Loucy (cell line): ENCODE data around the gene IRF2BPL.

Experiments used
- H2AFZ ChIP-seq: fragments of 200-600 bp; sonication (generic); 2 replicates; pipeline ENCODE4 v1.6.0; 2016; ENCODE audit warnings: antibody characterized with exemption, mild to moderate bottlenecking, low read length, moderate library complexity
- H3F3A ChIP-seq: fragments of 200-600 bp; 2 replicates; pipeline ENCODE4 v1.6.0; 2016; ENCODE audit warnings: antibody characterized with exemption, low read depth, mild to moderate bottlenecking
- H3K27me3 ChIP-seq: fragments of 200-600 bp; sonication (generic); 2 replicates; pipeline ENCODE4 v1.6.1; 2014; ENCODE audit warnings: low read length, mild to moderate bottlenecking; ENCODE audit not compliant: insufficient read depth, poor library complexity, severe bottlenecking
- H3K36me3 ChIP-seq: fragments of 200-600 bp; sonication (generic); 2 replicates; pipeline ENCODE4 v1.6.1; 2016; ENCODE audit warnings: low read length; ENCODE audit not compliant: insufficient read depth
- H3K4me1 ChIP-seq: fragments of 200-600 bp; sonication (generic); 2 replicates; pipeline ENCODE4 v1.5.1; 2014; ENCODE audit warnings: low read length, mild to moderate bottlenecking; ENCODE audit not compliant: insufficient read depth, poor library complexity, severe bottlenecking
- H3K4me2 ChIP-seq: fragments of 200-600 bp; sonication (generic); 2 replicates; pipeline ENCODE4 v1.6.0; 2014; ENCODE audit warnings: antibody characterized with exemption, low read length, low read depth, mild to moderate bottlenecking; ENCODE audit not compliant: poor library complexity, severe bottlenecking
- H3K4me3 ChIP-seq: fragments of 200-600 bp; sonication (generic); 2 replicates; pipeline ENCODE4 v1.5.1; 2014; ENCODE audit warnings: low read length, mild to moderate bottlenecking, mixed read lengths; ENCODE audit not compliant: poor library complexity, severe bottlenecking
- H3K79me2 ChIP-seq: fragments of 200-600 bp; sonication (generic); 2 replicates; pipeline ENCODE4 v1.6.1; 2014; ENCODE audit warnings: low read length; ENCODE audit not compliant: insufficient read depth
- H3K9ac ChIP-seq: fragments of 200-600 bp; sonication (generic); 2 replicates; pipeline ENCODE4 v1.6.0; 2014; ENCODE audit warnings: mild to moderate bottlenecking, low read depth, low read length, moderate library complexity; ENCODE audit not compliant: poor library complexity, severe bottlenecking
- H3K9me2 ChIP-seq: fragments of 200-600 bp; sonication (generic); replicated peaks from 2 replicates; pipeline ENCODE4 v1.6.1; 2016; ENCODE audit warnings: low read depth, low read length, mixed read lengths
- H3K9me3 ChIP-seq: fragments of 200-600 bp; sonication (generic); 2 replicates; pipeline ENCODE4 v1.6.1; 2014; ENCODE audit warnings: mild to moderate bottlenecking, antibody characterized with exemption, low read length, low read depth; ENCODE audit not compliant: insufficient read depth
- H4K20me1 ChIP-seq: fragments of 200-600 bp; sonication (generic); 2 replicates; pipeline ENCODE4 v1.6.0; 2014; ENCODE audit warnings: antibody characterized with exemption, low read length, mild to moderate bottlenecking; ENCODE audit not compliant: insufficient read depth, poor library complexity, severe bottlenecking
- CTCF ChIP-seq: fragments of 200-600 bp; sonication (generic); conservative IDR thresholded peaks from 2 replicates; pipeline ENCODE4 v1.5.1; 2014; ENCODE audit warnings: mild to moderate bottlenecking, antibody characterized with exemption, low read length
- EZH2phosphoT487 ChIP-seq: fragments of 200-600 bp; IDR thresholded peaks from 2 replicates; pipeline ENCODE4 v1.6.1; 2018; ENCODE audit warnings: antibody characterized with exemption, mild to moderate bottlenecking, moderate library complexity, borderline replicate concordance

Gene IRF2BPL

GRCh38 chr14:77065851-77066577, 37.5 kb upstream of the IRF2BPL start:
- no peak overlapping the region for H3K4me2 ChIP-seq

GRCh38 chr14:77064521-77065178, 36.1 kb upstream of the IRF2BPL start:
- H3K9ac ChIP-seq, result no peak overlapping the region
- no peaks in the 10 kb centered on the region for H3K27me3 ChIP-seq
- H3K4me2 ChIP-seq, result no peak overlapping the region
- H3K79me2 ChIP-seq, result no peaks in the 10 kb centered on the region
- no peak for TF ChIP-seq EZH2phosphoT487
- no peak for TF ChIP-seq CTCF
- no peaks in the 10 kb centered on the region for H3K9me2 ChIP-seq
- no peaks in the 10 kb centered on the region for H3K9me3 ChIP-seq
- no peak overlapping the region for H2AFZ ChIP-seq
- no peaks in the 10 kb centered on the region for H4K20me1 ChIP-seq
- H3K4me3 ChIP-seq, result no peak overlapping the region
- no peaks in the 10 kb centered on the region for H3K4me1 ChIP-seq
- no peaks in the 10 kb centered on the region for H3K36me3 ChIP-seq
- no peaks in the 10 kb centered on the region for H3F3A ChIP-seq

More at GRCh38 chr14:77065851-77066577, 37.5 kb upstream of the IRF2BPL start:
- Histone ChIP-seq H2AFZ (no peak overlapping the region), H3K36me3 (no peaks in the 10 kb centered on the region), H3K4me1 (no peaks in the 10 kb centered on the region), H4K20me1 (no peaks in the 10 kb centered on the region), H3K9ac (no peak overlapping the region), H3K27me3 (no peaks in the 10 kb centered on the region), H3K79me2 (no peaks in the 10 kb centered on the region), H3F3A (no peaks in the 10 kb centered on the region), H3K9me2 (no peaks in the 10 kb centered on the region), H3K9me3 (no peaks in the 10 kb centered on the region), H3K4me3 (no peak overlapping the region)
- TF ChIP-seq CTCF (no peak), EZH2phosphoT487 (no peak)

GRCh38 chr14:77063571-77064171, 35.2 kb upstream of the IRF2BPL start:
- no peaks in the 10 kb centered on the region for H3K27me3 ChIP-seq
- H3K4me3 ChIP-seq, result no peak overlapping the region
- no peaks in the 10 kb centered on the region for H3K79me2 ChIP-seq
- H3F3A ChIP-seq, result no peaks in the 10 kb centered on the region
- H3K9me2 ChIP-seq, result no peaks in the 10 kb centered on the region
- no peak overlapping the region for H3K9ac ChIP-seq
- no peaks in the 10 kb centered on the region for H4K20me1 ChIP-seq
- no peak for TF ChIP-seq CTCF
- no peaks in the 10 kb centered on the region for H3K4me1 ChIP-seq
- H3K4me2 ChIP-seq, result no peak overlapping the region
- no peaks in the 10 kb centered on the region for H3K9me3 ChIP-seq
- H3K36me3 ChIP-seq, result no peaks in the 10 kb centered on the region
- no peak overlapping the region for H2AFZ ChIP-seq
